GM21390 (cell line): Measurements from ENCODE around the gene CLSTN2.

ENCODE experiments used
- ATAC-seq: cut with Tn5 transposase; IDR thresholded peaks from one replicate; pipeline ENCODE4 v1.9.1; 2021; ENCODE audit not compliant: unreplicated experiment

Gene CLSTN2

DNA sequence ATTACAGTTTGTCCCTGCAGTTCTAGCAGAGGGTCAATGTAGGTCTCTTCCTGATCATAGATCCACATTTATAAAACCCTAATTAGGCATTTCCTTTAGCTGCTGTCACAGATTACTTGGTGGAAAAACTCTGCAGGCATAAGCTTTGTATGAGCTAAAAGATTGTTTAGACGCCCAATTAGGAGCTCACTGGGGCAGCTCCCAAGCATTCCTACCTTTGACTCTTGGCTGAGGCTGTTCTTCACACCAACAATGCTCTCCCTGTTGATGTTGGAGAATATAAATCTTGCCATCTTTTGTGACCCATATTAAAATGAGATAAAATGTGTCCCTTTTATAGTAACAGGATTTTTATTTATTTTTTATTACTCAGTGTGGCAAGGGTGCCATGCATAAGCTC lies 594.6 kb downstream of the CLSTN2 start:
- ATAC-seq: no peak

DNA sequence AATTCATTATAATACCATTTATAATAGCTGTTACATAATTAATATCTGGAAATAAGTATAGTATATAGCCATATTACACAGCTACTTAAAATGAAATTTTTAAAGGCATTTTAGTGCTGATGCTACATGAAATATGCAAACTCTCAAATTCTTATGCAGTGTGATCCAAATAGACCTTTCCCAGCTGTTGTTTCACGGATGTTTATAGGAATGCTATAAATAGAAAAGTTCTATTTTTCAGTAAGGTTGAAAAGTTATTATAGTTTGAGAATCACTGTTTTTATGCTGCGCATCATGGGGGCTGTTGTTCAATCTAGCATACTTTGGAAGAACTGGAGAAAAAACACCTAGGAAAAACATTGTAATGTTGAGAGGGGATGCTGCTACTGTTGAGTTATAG lies 595.1 kb downstream of the CLSTN2 start:
- no peak for ATAC-seq

DNA sequence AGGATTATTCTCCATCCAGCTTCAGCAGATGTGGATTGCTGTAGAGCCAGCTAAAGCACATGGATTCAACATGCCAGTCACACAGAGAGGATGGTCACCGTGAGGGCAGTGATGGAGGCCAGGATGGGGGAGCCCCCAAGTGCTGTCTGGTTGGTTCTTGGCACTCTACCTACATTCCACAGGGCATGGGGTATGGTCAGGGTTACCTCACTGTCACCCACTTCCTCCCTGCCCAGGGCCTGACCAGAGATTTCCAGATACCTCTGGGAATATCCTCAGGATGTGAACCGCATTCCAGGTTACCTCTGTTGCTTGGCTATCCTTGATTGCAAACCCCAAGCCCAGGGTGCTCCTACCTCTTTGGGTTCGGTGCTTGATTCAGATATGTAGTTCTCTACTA lies 595.6 kb downstream of the CLSTN2 start:
- ATAC-seq: no peak

DNA sequence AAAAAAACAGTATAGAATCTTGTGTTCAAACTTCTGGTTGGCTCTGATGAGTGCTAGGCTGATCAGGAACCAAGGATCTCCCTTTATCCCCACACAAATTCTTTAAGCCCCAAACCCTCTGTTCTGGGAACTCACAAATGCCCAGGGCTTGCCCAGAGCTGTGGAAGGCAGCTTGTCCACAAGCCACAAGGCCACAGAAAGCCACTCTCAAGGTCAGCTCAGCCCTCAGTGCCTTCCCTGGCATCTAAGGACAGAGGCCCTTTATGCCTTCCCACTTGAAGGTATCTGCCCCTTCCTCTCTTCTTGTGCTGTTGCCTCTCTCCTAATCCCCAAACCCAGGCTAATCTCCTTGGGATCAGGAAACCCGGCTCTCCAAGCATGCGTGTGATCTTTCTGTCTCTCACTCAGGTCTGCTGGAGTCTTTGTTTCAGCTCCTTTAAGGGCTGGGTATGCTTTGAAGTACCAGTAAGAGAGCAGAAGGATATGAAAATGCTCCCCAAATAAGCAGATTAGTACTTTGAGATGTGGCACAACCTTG lies 597.9 kb downstream of the CLSTN2 start:
- no peak for ATAC-seq

DNA sequence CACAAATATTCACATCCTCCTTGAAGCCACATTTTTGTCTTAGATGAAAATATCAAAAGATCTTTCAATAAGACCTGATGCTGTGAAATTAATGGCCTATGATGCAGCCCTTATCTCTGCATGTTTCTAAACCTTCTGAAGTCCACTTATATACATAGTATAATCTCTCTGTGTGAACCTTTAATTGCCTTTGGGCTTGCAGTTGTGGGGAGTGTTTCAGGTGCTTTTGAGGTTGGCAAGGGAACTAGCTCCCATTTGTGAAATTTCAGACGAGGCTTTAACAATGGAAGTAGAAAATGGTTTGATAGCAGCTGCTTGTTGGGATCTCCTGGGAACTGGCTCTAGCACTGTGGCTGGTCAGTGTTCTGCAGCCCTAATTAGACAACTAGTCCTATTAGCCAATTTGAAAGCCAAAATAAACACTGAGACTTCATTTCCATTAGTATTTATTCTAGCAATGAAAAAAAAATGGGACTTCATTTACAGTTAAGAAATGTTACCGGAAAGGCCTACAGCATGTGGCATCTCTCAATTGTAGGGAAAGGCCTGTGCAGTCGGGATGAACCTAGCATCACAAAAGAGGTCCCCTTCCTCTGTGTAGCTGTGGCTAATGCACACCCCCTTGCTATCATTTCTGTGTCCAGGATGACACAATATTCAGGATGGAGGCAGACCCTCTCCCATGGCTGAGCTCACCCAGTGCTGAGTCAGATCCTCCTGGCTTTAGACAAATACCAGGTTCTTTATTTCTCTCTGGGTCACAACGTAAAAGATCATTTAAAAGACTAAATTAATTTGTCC lies 602.1 kb downstream of the CLSTN2 start:
- ATAC-seq: no peak

DNA sequence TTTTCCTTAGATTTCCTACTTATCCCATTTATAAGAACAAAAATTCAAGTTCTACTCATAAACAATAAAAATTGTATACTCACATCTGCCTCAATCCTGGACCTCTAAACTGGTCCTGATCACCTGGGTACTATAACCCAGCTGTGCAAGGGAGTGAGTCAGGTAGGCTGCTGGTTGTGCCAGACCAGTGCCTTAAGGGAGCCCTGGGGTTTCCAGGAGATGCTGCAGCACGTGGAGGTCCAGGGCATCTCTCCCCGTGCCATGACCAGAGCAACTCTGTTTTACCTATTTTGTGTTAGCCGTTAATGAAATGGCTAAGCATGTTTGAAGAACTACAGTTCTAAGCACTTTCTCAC lies 602.7 kb downstream of the CLSTN2 start:
- ATAC-seq: no peak

DNA sequence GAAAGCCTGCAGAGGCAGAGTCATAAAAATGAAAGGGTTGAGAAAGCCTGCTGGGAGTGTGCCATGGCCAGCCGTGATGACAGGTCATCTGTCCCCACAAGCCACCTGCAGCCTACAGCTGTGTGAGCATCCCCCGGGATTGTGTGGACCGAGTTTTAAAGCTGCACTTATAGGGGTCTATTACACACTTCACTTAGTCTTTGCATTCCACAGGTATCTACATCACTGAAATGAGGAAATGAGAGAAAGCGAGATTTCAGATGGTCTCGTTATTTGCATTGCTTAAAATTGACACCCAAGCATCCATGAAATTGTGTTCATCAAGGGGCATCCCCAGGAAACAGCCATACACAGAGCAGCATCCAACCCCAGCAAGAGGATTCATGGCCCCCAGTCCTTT lies 605.3 kb downstream of the CLSTN2 start:
- peak; percentile 79 for ATAC-seq

DNA sequence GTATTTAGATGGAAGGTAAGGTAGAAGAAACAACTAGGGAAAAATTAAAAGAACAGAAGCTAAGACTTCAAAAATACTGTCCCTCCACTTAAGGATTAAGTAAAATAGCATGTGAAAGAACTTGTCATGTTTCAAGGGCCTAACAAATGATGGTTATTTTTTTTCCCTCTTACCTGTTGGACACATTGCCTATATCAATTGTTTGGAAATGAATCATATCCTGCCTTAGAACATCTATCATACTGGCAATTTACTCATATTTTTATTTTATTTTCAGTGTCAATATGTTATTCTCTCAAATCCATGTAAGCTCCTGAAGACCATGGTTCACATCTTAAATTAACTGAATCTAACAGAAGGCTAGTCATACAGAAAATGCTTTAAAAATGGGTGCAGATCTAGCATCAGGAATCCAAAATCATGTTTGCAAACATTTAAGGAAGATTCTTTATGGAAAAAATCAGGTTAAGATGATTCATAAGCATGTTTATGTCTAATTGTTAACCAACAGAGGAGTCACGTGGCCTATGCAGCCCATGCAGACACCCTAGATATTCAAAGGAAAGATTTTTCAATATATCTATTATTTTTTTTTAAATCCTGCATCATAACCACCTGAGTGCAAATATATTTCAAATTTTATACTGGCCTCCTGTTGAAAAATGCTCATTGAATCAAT lies 607.1 kb downstream of the CLSTN2 start:
- ATAC-seq: no peak

DNA sequence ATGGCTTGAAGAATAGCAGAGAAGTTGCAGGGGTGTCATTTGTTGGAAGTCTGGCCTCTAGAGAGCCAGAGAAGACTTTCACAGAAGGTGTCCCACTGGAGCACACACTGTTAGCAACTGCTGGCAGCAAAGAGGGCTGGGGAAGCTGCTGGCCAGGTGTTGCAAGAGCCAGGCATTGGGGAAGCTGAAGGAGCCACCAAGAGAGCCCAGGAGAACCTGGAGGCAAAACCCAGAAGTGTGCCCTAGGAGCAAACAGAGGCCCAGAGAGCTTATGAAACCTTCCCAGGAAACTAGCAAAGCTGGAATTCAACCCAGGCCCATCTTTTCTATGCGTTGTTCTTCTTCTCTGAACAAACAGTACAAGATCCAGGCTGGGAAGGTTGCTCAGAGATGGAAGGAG lies 610.2 kb downstream of the CLSTN2 start:
- ATAC-seq: no peak

DNA sequence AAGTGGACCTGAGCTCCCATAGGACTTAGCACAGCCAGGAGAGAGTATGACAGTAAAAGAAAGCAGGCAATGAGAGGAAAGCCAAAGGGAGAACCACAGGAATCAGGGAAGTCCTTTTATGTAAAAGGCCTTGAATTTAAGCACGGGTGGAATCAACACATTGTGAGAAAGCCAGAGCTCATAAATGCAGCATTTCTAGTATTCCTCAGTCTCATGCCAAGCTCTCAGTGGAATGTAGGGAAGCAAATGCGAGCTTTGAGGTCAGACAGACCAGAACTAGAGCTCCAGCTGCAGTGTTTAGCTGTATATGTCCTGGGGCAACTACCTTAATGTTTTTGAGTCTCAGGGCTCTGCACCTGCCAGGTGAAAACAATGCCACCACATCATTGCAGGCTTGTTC lies 610.8 kb downstream of the CLSTN2 start:
- ATAC-seq: no peak

DNA sequence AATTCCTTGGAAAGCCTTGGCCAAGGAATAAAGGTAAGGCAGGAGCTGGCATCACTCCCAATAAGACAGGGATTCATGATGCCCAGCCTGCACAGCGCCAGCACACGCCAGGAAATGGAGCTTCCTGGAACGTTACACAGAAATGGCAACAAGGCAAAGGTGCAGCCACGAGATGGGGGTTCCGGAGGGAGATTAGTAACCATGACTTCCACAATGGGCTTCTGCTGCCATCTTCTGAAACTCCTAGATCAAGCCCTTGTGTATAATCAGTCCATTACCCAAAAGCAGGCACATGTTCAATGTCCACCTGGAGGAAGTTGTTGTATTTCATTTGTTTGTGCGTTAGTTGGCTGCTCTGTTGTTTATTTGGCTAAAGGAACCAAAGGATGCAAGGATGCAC lies 611.7 kb downstream of the CLSTN2 start:
- no peak for ATAC-seq

DNA sequence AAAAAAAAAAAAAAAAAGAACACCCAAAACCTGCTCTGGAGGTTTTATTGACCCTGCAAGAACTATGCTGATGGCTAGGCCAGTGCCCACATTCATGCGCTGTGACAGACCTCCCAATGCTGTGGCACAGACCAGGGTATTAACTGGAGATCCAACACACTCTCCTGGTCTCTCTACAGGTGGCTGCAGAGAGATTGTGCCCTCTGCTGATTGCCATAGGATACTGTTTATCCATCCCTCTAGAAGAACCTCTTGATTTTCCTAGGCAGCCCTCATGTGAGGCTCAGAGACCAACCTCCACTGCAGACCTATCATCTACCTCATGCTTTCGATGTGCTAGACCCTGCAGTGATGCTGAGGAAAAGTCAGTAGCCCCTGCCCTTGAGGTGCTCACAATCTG lies 617.4 kb downstream of the CLSTN2 start:
- no peak for ATAC-seq

DNA sequence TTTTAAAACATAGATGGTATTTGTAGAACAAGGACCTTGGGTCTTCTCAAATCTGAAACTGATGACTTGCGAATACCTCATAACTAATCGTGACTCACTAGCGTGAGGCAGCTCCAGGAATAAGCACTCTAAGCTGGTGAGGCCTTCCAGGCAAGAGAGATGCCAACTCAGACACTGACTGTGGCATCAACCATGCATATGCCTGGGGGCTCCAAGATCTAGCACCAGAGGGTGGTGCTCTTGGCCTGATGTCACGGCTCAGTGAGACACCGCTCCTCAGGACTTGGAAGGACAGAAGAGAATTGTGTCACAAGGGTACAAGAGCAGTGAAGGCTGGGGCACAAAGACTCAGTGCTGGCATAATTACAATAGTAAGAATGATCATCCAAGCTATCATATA lies 617.9 kb downstream of the CLSTN2 start:
- no peak for ATAC-seq

DNA sequence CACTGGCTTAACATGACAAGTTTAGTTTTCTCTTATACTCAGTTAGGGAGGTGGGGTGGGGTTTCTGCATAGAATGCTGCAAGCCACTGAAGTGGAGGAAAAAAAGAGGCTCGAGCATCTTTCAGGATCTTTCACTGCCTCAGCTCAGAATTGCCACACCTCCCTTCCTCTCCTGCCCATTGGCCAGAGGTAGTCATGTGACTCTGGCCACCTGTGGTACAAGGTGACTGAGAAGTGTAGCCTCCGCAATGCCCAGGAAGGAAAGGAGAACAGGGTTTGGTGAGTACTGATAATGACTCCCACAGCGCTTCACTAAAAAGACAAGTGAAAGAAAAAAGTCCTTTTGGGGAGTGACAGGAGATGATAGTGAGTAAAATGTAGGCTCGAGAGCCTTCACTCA lies 618.6 kb downstream of the CLSTN2 start:
- ATAC-seq: no peak

DNA sequence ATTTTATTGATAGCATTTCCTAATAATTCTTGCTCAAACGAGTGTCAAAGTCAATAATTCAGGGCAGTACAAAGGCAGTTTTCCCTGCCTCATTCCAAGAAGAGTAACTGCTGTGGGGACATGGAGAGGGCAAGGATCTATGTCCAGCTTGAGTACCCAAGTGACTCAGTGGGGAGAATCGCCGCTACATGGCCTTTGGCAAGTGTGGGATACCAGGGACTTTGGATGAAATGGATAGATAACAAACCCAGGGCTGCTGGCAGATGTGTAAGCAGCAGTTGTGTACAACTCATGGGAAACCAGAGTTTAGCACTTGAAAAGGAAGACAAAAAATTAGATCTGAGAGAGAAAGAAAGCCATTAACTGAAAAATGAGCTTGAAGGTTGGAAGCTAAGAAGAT lies 620.7 kb downstream of the CLSTN2 start:
- no peak for ATAC-seq

DNA sequence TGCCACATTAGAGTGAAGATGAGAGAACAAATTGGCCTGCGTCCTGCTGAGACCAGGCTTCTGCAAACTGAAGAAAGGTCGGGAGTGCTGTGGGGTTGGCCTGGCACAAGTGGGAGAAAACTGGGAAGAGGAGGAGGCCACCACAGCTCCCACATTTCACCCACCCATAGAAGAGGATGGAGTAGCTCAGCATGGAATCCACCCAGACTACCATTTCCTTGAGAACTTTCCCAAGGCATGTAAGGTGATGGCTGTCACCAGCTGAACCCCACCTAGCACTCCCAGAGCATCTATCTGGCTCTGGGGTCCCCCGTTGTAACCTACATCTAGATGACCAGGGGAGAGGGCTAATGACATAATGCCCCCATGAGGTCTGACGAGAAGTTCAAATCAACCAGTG lies 622.5 kb downstream of the CLSTN2 start:
- no peak for ATAC-seq

DNA sequence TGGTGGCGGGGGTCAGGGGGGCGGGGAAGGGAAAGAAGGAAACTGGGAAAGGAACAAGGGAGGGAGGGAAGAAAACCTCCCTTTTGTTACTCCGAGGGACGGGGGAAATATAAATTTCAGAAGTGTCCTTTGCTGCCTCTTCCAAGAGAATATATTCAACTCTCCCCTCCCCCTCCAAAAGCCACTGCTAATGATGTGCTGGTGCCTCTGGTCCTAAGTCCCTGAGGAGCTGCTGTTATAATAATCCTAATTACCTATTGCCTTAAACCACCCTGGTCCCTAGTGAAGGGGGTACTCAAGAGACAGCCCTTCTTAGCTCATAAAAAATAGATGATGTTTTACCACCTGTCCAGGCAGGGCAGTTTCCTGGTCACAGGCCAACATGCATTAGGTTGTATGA lies 624.6 kb downstream of the CLSTN2 start:
- ATAC-seq: no peak

DNA sequence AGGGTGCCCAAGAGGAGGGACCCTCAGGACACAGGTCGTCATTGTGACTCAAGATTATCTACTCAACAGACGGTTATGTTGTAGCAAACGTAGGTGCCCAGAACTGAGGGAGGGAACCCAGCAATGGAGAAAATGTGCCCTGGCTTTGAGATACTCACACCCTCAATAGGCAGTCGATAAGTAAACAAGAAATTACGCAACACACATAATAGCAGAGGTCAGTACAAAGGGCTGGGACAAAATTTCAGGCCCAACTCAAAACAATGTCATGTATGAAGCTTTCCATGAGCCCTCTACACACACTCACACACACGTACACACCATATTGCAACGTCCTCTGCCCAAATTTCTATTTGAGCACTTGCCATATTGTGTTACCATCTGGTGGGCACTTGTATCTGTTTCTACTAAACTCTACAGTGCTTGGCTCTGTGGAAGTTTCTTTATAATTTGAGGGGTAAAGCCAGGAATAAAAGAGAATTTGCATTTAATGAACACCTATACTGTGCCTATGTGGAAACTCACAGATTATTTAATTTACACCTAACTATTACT lies 628.3 kb downstream of the CLSTN2 start:
- ATAC-seq: no peak

DNA sequence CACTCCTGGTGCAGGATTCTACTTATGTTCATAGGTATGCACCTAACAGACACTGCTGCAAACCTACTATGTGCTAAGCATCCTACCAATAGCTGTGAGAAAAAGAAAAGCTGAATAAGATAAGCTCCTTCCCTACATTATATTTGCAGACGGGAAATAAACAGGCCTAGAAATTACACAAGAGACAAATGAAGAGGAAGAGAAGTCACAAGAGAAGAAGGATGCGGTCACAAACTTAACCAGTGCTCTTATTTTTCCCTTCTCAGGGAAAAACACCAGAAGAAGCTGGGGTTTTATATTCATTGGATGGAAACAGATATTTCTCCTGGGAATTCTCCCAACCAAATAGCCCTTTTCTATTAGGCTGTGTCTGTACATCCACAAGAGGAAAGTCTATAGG lies 633.1 kb downstream of the CLSTN2 start:
- ATAC-seq: no peak

DNA sequence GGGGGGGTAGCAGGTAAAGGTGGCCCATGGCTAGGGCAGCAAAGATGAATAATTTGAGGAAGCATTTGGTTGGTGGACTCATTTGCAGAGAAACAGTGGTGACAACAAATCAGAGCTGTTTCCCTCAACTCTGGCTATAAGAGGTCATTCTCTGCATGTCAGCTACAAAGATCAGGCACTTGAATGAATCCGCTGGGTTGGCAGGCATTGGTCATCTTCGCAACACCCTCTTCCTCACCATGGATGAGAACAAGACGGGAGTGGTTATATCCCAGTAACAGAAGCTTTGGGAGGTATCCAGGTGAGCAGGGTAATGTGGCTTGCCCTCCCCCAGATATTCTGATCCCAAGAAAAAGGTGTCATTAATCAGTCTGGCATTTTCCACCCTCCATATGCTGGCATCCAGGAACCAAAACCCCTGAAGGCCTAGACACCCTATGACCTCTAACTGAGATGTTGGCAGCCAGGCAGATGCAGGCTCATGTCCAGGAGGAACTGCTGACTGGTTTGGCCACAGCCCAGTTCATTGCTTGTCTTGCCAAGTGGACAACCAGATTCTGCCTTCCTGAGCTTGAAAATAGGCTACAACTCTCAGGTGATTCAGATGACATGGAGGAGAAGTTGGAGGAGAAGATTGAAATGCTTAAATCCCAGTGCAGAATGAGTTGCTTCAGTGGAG lies 634.0 kb downstream of the CLSTN2 start:
- no peak for ATAC-seq

DNA sequence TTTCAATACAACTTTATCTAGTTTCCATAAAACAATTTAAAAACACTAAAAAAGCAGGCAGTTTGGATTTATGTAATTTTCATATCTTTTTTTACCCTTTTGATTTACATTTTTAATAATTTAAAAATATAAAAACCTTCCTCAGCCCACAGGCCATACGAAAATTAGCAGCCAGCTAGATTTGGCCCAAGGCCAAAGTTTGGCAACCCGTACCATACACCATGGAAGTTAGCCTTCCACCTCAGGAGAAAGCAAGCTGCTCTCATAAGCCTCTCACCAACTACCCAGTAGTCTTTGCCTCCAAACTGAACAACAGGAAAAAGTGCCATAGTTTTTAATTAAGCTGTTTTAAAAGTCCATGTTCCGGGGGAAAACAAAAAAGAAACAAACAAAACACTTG lies 635.6 kb downstream of the CLSTN2 start:
- ATAC-seq: no peak

DNA sequence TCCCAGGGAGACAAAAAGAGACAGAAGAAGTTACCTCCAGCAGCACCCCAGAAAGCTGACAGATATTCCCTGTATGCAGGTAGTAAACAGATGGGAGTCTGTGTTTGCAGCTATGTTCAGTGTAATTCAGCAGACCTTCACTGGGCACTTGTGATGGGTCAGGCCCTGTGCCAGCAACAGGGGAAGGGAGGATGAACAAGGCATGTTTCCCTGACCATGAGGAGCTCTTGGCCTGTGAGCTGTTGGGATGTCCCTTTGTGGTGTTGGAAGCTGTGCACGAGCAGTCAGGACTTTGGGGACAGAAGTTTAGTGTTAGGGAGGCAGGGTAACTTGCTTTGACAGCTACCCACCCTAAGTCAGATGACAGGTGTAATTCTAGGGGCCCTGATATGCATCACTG lies 636.9 kb downstream of the CLSTN2 start:
- ATAC-seq: no peak
